K562 (cell line): ENCODE measurements around the gene MXRA7. TPM values are rescaled to one million over a fixed set of nuclear protein-coding genes. Genes with fewer than 3 reads are reported as not detected.

Experiments
- ARNT ChIP-seq, 2 experiments: fragments of 450-650 bp; IDR thresholded peaks; 2 replicates each; pipeline ENCODE4 v1.6.1; 2016; ENCODE audit warnings: mild to moderate bottlenecking in 1 of 2
- BCOR ChIP-seq: fragments of 450-650 bp; IDR thresholded peaks from 2 replicates; pipeline ENCODE4 v1.6.1; 2016
- BRD4 ChIP-seq: fragments of 200-600 bp; sonication (generic); IDR thresholded peaks from 2 replicates; pipeline ENCODE4 v1.6.1; 2017; ENCODE audit warnings: inconsistent platforms
- CBX3 ChIP-seq, 2 experiments: IDR thresholded peaks; 1 replicate in 1 of 2; 2 replicates in 1 of 2; pipeline ENCODE4 v1.6.1; 2012; ENCODE audit warnings: inconsistent platforms in 2 of 2, low read length in 2 of 2, borderline replicate concordance in 1 of 2, control low read depth in 1 of 2
- CXXC5 ChIP-seq: fragments of 250-450 bp; sonication (Bioruptor Pico); IDR thresholded peaks from 2 replicates; pipeline ENCODE4 v1.8.0; 2022; ENCODE audit warnings: inconsistent platforms, mild to moderate bottlenecking, moderate library complexity
- ETV1 ChIP-seq: fragments of 450-650 bp; conservative IDR thresholded peaks from 2 replicates; pipeline ENCODE4 v1.6.1; 2016; ENCODE audit warnings: missing genetic modification characterization, control low read depth, low read depth, missing compliant biosample characterization
- MTA3 ChIP-seq: fragments of 450-650 bp; formaldehyde crosslinking; IDR thresholded peaks from 2 replicates; pipeline ENCODE4 v1.6.1; 2017; ENCODE audit warnings: mild to moderate bottlenecking, borderline replicate concordance
- NR4A1 ChIP-seq, 2 experiments: fragments of 250-450 bp in 1 of 2; fragments of 450-650 bp in 1 of 2; sonication (Bioruptor Pico) in 1 of 2; IDR thresholded peaks; 2 replicates each; pipeline versions ENCODE4 v1.4.0 to v1.6.1; 2016 to 2020; ENCODE audit warnings: mild to moderate bottlenecking in 2 of 2, missing compliant biosample characterization in 1 of 2, missing genetic modification characterization in 1 of 2, moderate library complexity in 1 of 2
- THRAP3 ChIP-seq: fragments of 450-650 bp; IDR thresholded peaks from 2 replicates; pipeline ENCODE4 v1.6.1; 2016; ENCODE audit warnings: mild to moderate bottlenecking, inconsistent platforms, borderline replicate concordance
- polyA plus RNA-seq, 8 experiments: library from polyadenylated mRNA; depleted of rRNA in 4 of 8; stranded (reverse) in 5 of 8; unstranded in 3 of 8; fragments of >200 nt; fragmentation: Nextera tagmentation in 2 of 8; fragmentation: Illumina TruSeq in 1 of 8; extraction: Ambion mirVana in 2 of 8; extraction: Trizol in 1 of 8; gene quantifications; 2 replicates each; pipeline versions ENCODE4 v1.2.1 to v1.2.3, GENCODE V29; 2011 to 2014; ENCODE audit warnings: inconsistent platforms in 1 of 8, missing spikeins in 1 of 8
- total RNA-seq, 7 experiments: library from RNA; depleted of rRNA in 6 of 7; stranded (reverse); fragments of >200 nt in 6 of 7; fragmentation: Illumina TruSeq in 2 of 7; extraction: Trizol in 2 of 7; gene quantifications; 2 replicates each; pipeline versions ENCODE4 v1.2.1 to v1.2.3, GENCODE V29; 2011 to 2021; ENCODE audit warnings: low replicate concordance in 1 of 7
- TF ChIP-seq, protein P1 (sequence below): fragments of 200-800 bp; sonication (Bioruptor generic); IDR thresholded peaks from 2 replicates; pipeline ENCODE4 v1.6.1; 2017; ENCODE audit warnings: missing genetic modification characterization, missing compliant biosample characterization
- TF ChIP-seq, protein P2 (sequence below), 2 experiments: fragments of 450-650 bp; IDR thresholded peaks; 2 replicates each; pipeline ENCODE4 v1.6.1; 2016; ENCODE audit warnings: mild to moderate bottlenecking in 2 of 2, borderline replicate concordance in 1 of 2, low read depth in 1 of 2, moderate library complexity in 1 of 2
- TF ChIP-seq, protein P3 (sequence below): fragments of 450-650 bp; IDR thresholded peaks from 2 replicates; pipeline ENCODE4 v1.6.1; 2016; ENCODE audit warnings: mild to moderate bottlenecking

MXRA7 gene
- total and polyA plus RNA-seq, 9 of the 15 experiments (the other 6 are each of a cell fraction or from before 2014, with no cell fraction given): 2.6 to 38.4 (median 14.3) TPM

DNA sequence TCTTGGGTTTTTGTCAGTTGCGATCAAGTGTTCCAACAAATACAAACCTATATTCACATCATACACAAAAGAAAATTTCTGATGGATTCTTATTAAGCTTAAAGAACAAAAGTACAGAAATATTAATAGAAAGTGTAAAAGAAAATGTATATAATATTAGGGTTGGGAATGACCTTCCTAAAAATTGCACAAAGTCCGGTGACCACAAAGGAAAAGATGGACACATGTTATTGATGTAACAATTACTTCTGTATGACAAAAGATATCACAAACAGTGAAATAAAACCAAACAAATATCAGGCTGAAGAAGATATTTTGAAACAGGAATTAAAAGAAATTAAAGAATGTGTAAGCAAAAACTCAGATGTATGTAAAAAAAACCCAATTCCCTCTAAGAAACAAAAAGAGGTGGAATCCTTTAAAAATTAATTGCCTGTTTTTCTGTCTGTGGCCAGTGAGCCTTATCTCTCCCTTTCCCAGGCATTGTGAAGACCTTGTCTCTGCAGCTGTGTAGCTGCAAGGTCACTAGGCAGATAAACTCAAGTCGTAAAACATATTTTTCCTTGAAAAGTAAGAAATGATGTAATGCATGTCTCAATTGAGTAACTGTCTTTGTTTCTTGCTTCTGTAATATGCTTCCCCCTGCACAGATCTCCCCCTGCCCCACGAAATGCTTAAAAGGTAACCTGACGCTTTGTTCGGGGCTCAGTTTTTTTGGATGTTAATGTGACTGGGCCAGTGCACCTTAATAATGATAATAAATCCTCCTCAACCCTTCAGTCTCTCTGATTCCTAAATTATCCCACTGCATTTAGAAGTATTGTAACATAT lies 70.0 kb downstream of the MXRA7 start (continued):
- TF ChIP-seq, protein P1, sequence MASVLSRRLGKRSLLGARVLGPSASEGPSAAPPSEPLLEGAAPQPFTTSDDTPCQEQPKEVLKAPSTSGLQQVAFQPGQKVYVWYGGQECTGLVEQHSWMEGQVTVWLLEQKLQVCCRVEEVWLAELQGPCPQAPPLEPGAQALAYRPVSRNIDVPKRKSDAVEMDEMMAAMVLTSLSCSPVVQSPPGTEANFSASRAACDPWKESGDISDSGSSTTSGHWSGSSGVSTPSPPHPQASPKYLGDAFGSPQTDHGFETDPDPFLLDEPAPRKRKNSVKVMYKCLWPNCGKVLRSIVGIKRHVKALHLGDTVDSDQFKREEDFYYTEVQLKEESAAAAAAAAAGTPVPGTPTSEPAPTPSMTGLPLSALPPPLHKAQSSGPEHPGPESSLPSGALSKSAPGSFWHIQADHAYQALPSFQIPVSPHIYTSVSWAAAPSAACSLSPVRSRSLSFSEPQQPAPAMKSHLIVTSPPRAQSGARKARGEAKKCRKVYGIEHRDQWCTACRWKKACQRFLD (CRISPR knock-in tag): peak; percentile 81
- peak; percentile 57 for TF ChIP-seq CXXC5
- peak; percentile 56; the same call in 1 of the 2 replicates for TF ChIP-seq THRAP3
- TF ChIP-seq ETV1 (tag): 0 out of 2 replicates have a peak, but pooled peaks have one; percentile 18
- TF ChIP-seq BCOR: peak; percentile 67
- TF ChIP-seq CBX3 (IDR thresholded peaks at IDR 0.05; ENCODE audit: borderline replicate concordance in 1 of 2, low read length in 2 of 2): peak in 1 of 2 experiments; percentile 67; a peak in 1 of 3 replicates
- TF ChIP-seq BRD4: no peak
- TF ChIP-seq, protein P2, sequence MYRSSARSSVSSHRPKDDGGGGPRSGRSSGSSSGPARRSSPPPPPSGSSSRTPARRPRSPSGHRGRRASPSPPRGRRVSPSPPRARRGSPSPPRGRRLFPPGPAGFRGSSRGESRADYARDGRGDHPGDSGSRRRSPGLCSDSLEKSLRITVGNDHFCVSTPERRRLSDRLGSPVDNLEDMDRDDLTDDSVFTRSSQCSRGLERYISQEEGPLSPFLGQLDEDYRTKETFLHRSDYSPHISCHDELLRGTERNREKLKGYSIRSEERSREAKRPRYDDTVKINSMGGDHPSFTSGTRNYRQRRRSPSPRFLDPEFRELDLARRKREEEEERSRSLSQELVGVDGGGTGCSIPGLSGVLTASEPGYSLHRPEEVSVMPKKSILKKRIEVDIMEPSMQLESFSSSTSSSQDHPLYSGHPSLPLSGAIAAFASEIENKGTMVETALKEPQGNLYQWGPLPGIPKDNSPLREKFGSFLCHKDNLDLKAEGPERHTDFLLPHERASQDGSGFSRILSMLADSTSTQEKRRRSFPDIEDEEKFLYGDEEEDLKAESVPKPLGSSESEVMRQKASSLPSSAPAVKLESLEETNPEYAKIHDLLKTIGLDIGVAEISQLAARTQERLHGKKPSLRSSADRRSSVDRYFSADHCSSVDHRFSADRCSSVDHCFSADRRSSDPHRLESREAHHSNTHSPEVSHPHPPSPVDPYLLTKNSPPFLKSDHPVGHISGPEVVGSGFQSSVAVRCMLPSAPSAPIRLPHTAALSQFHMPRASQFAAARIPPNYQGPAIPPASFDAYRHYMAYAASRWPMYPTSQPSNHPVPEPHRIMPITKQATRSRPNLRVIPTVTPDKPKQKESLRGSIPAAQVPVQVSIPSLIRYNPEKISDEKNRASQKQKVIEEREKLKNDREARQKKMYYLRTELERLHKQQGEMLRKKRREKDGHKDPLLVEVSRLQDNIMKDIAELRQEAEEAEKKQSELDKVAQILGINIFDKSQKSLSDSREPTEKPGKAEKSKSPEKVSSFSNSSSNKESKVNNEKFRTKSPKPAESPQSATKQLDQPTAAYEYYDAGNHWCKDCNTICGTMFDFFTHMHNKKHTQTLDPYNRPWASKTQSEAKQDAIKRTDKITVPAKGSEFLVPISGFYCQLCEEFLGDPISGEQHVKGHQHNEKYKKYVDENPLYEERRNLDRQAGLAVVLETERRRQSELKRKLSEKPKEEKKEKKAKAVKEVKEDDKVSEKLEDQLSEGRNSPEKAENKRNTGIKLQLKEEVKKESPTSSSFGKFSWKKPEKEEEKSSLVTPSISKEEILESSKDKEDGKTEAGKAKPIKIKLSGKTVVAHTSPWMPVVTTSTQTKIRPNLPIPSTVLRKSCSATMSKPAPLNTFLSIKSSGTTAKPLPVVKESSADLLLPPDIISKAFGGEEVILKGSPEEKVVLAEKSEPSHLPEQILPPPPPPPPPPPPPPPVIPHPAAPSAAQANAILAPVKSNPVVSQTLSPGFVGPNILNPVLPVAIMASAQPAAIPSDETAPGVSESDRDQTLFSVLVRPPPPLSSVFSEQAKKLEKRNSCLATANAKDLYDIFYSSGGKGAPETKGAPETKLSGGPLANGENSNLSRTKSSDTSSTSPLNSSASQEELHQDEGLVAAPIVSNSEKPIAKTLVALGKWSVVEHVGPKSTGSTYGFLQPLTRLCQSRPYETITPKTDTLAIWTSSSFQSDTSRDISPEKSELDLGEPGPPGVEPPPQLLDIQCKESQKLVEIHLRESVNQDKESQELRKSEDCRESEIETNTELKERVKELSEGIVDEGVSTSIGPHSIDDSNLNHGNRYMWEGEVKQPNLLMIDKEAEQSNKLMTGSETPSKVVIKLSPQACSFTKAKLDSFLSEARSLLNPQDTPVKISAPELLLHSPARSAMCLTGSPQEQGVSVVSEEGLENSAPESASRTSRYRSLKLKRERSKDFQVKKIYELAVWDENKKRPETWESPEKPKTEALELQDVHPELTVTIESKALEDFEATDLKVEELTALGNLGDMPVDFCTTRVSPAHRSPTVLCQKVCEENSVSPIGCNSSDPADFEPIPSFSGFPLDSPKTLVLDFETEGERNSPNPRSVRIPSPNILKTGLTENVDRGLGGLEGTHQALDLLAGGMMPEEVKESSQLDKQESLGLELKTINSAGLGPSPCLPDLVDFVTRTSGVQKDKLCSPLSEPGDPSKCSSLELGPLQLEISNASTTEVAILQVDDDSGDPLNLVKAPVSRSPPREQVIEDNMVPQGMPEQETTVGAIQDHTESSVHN (IDR thresholded peaks at IDR 0.05; ENCODE audit: borderline replicate concordance in 1 of 2, low read depth in 1 of 2): peak in 1 of 2 experiments; percentile 87; a peak in 2 of 4 replicates
- no peak for TF ChIP-seq NR4A1 (CRISPR knock-in tag; IDR thresholded peaks at IDR 0.05)
- TF ChIP-seq NR4A1 (tag; IDR thresholded peaks at IDR 0.05): 0 out of 2 replicates have a peak, but pooled peaks have one; percentile 59
- peak; percentile 76; the same call in 1 of the 2 replicates for TF ChIP-seq MTA3
- TF ChIP-seq, protein P3, sequence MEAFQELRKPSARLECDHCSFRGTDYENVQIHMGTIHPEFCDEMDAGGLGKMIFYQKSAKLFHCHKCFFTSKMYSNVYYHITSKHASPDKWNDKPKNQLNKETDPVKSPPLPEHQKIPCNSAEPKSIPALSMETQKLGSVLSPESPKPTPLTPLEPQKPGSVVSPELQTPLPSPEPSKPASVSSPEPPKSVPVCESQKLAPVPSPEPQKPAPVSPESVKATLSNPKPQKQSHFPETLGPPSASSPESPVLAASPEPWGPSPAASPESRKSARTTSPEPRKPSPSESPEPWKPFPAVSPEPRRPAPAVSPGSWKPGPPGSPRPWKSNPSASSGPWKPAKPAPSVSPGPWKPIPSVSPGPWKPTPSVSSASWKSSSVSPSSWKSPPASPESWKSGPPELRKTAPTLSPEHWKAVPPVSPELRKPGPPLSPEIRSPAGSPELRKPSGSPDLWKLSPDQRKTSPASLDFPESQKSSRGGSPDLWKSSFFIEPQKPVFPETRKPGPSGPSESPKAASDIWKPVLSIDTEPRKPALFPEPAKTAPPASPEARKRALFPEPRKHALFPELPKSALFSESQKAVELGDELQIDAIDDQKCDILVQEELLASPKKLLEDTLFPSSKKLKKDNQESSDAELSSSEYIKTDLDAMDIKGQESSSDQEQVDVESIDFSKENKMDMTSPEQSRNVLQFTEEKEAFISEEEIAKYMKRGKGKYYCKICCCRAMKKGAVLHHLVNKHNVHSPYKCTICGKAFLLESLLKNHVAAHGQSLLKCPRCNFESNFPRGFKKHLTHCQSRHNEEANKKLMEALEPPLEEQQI: peak; percentile 67; the same call in 1 of the 2 replicates
- TF ChIP-seq ARNT (IDR thresholded peaks at IDR 0.05): peak; percentile 64 to 84; a peak in 3 of 4 replicates
